IgD-negative memory B cell (primary cell): ENCODE measurements around the gene TMC1. TPM values are rescaled to one million over a fixed set of nuclear protein-coding genes. Genes with fewer than 3 reads are reported as not detected.

Experiments
- H3K27ac Mint-ChIP-seq, 3 donors: one replicate each; pipeline ENCODE4 v1.8.0; 2020 to 2022; ENCODE audit warnings: mild to moderate bottlenecking in 3 of 3, mixed read lengths in 3 of 3, moderate library complexity in 1 of 3
- H3K27me3 Mint-ChIP-seq: one replicate; pipeline ENCODE4 v1.8.0; 2021; ENCODE audit warnings: mixed read lengths
- H3K36me3 Mint-ChIP-seq: one replicate; pipeline ENCODE4 v1.8.0; 2020; ENCODE audit warnings: mild to moderate bottlenecking, mixed read lengths
- H3K4me1 Mint-ChIP-seq, 3 donors: one replicate each; pipeline ENCODE4 v1.8.0; 2020 to 2022; ENCODE audit warnings: mixed read lengths in 3 of 3, mild to moderate bottlenecking in 1 of 3
- H3K4me3 Mint-ChIP-seq, 4 donors: one replicate each; pipeline ENCODE4 v1.8.0; 2020 to 2022; ENCODE audit warnings: mild to moderate bottlenecking in 4 of 4, mixed read lengths in 4 of 4, moderate library complexity in 3 of 4
- H3K9me3 Mint-ChIP-seq, 3 donors: one replicate each; pipeline ENCODE4 v1.8.0; 2020 to 2021; ENCODE audit warnings: mixed read lengths in 3 of 3, mild to moderate bottlenecking in 1 of 3
- polyA plus RNA-seq: library from polyadenylated mRNA; unstranded; fragments of 300-500 nt; fragmentation: Illumina TruSeq; gene quantifications from one replicate; pipeline ENCODE4 v1.2.3, GENCODE V29; 2021

Gene TMC1
- polyA plus RNA-seq, 1 donor from 2014 or later, result not detected

DNA sequence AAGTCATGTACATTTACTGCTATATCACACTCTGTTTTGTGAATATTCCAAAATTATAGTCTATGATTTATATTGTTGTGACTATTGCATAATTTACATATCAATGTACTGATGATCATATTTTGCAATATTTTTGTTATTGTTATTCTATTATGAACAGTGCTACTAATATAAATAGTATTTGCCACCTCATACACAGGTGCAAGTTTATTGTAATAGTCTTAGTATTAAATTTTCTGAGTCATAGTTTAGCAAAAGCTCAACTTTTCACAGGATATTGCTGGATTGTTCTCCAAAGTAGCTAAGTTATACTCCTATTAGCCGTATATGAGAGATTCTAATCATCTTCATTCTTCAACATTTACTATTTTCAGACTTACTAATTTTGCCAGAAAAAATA, 124.7 kb downstream of the TMC1 start:
- no peaks in the 10 kb centered on the region for H3K9me3 Mint-ChIP-seq
- peaks cover 0 to under 1% (median 0%) of the 10 kb centered on the region in 3 donors for H3K4me1 Mint-ChIP-seq
- H3K27ac Mint-ChIP-seq, result no peak overlapping the region
- H3K27me3 Mint-ChIP-seq, result peaks cover 1% of the 10 kb centered on the region
- no peak overlapping the region for H3K4me3 Mint-ChIP-seq
- H3K36me3 Mint-ChIP-seq, result no peaks in the 10 kb centered on the region

GRCh38 chr9:72648324-72649126, 127.1 kb downstream of the TMC1 start:
- Mint-ChIP-seq H3K36me3 (no peaks in the 10 kb centered on the region), H3K4me1 (no peaks in the 10 kb centered on the region), H3K27me3 (peaks cover 1% of the 10 kb centered on the region), H3K4me3 (no peak overlapping the region), H3K9me3 (no peaks in the 10 kb centered on the region), H3K27ac (no peak overlapping the region)

- Mint-ChIP-seq H3K27me3 (peaks cover 1% of the 10 kb centered on the region), H3K36me3 (no peaks in the 10 kb centered on the region), H3K4me3 (no peak overlapping the region), H3K9me3 (no peaks in the 10 kb centered on the region), H3K4me1 (no peaks in the 10 kb centered on the region), H3K27ac (no peak overlapping the region)
These were observed 127.7 kb downstream of the TMC1 start for GRCh38 chr9:72649127-72649442.

GRCh38 chr9:72650206-72650605, 128.8 kb downstream of the TMC1 start:
- Mint-ChIP-seq H3K27ac (no peak overlapping the region), H3K4me3 (no peak overlapping the region), H3K4me1 (no peaks in the 10 kb centered on the region), H3K27me3 (peaks cover 1% of the 10 kb centered on the region), H3K9me3 (no peaks in the 10 kb centered on the region), H3K36me3 (no peaks in the 10 kb centered on the region)

- Mint-ChIP-seq H3K27me3 (peaks cover 3% of the 10 kb centered on the region), H3K9me3 (no peaks in the 10 kb centered on the region), H3K27ac (no peak overlapping the region), H3K4me3 (no peak overlapping the region), H3K36me3 (no peaks in the 10 kb centered on the region), H3K4me1 (no peaks in the 10 kb centered on the region)
These were observed 134.6 kb downstream of the TMC1 start for GRCh38 chr9:72656021-72656420.

DNA sequence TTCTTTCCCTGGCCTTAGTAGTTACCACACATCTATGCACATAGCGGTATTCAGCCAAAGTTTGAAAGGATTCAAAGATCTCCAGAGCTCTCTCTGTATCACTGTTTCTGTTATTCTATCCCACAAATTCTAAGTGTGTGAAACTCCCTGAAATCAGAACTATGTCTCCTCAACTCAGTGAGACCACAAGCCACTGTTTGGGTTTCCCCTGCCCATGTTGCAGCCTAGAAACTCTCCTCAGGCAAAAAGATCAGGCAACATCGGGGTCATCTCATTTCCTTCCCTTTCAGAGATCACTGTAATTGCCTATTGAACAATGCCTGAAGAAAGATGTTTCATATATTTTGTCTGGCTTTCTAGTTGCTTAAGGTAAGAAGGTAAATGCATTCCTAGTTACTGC, 135.6 kb downstream of the TMC1 start:
- Mint-ChIP-seq H3K27me3 (peaks cover 3% of the 10 kb centered on the region), H3K36me3 (no peaks in the 10 kb centered on the region), H3K4me1 (no peaks in the 10 kb centered on the region), H3K27ac (no peak overlapping the region), H3K4me3 (no peak overlapping the region), H3K9me3 (no peaks in the 10 kb centered on the region)

DNA sequence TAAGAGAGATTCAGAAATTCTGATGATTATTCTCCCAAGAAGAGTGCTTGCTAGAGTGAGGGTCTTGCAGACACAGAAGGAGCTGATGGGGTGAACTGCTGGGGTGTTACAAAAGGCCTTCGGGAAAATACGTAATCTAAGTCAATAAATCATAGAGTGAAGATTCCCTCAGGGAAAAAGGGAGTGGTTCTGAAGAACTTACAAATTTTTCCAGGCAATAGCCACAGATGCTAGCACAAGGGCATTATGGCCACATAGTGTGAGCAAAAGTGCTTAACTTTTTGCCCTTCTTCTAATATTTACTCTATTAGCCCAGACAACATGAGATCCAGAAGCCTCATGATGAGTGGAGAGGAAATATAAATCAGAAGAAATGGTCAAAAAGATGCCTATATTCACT, 137.3 kb downstream of the TMC1 start:
- Mint-ChIP-seq H3K27ac (no peak overlapping the region), H3K9me3 (no peaks in the 10 kb centered on the region), H3K4me3 (no peak overlapping the region)

DNA sequence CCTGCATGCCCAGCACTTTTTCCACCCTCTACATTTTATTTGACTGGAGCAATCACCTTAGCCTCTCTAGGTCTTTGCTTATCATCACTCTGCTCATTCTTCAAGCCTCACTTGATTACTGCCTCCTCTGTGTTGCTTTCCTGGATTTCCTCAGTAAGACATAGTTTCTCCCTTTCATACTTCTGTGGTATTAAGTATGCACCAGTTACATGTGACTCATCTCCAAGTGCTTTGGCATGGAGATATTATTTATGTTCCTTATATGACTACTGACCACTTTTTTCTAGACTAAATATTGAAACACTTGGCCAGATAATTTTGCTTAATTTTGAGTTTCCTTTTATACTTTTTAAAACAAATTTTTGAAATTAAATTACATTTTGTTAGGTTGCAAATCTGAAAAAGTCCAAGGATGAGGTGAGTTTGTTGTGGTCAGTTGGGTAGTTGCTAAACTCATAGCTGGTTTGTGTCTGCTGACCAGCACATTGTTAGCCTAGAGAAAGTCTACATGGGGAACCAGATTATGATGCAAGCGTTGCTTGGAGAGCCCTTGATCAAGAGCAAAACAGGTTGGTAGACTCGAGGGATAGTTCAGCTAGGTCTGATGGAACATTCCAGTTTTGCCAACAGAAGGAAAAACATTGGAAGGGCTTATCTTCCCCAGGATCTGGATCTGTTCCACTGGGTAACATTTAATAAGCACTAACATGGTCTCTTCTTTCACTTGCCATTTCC, 140.2 kb downstream of the TMC1 start:
- no peak overlapping the region for H3K4me3 Mint-ChIP-seq
- no peaks in the 10 kb centered on the region for H3K36me3 Mint-ChIP-seq
- H3K27ac Mint-ChIP-seq, result no peak overlapping the region
- peaks cover 0 to 2% (median 0%) of the 10 kb centered on the region in 3 donors for H3K9me3 Mint-ChIP-seq
- no peaks in the 10 kb centered on the region for H3K4me1 Mint-ChIP-seq
- peaks cover 6% of the 10 kb centered on the region for H3K27me3 Mint-ChIP-seq

More for the DNA sequence above, 137.3 kb downstream of the TMC1 start:
- Mint-ChIP-seq H3K36me3 (no peaks in the 10 kb centered on the region), H3K4me1 (no peaks in the 10 kb centered on the region), H3K27me3 (peaks cover 3% of the 10 kb centered on the region)

- H3K9me3 Mint-ChIP-seq, result peaks cover 0 to 2% (median 0%) of the 10 kb centered on the region in 3 donors
- no peak overlapping the region for H3K27ac Mint-ChIP-seq
- no peak overlapping the region for H3K4me3 Mint-ChIP-seq
- H3K36me3 Mint-ChIP-seq, result no peaks in the 10 kb centered on the region
- H3K27me3 Mint-ChIP-seq, result peaks cover 2% of the 10 kb centered on the region
- no peaks in the 10 kb centered on the region for H3K4me1 Mint-ChIP-seq
These were observed 144.0 kb downstream of the TMC1 start for GRCh38 chr9:72665421-72665820.

DNA sequence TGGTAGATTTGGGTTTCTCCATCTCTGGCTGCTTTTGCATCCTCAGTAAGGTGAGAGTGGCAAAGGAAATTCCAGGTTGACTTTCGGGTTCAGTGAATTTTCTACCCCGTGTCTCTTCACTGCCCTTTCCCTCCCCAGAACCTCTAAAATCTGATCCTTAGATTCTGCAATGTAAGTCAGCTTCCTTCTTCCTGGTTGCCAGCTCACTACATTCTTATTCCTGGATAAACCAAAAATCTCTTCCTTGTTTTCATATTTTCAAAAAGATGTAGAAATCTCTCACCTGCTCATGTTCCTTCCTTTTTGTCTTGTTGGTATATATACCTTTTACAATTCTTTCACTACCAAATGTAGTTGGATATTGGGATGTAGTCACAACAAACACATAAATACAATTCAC, 145.8 kb downstream of the TMC1 start:
- H3K9me3 Mint-ChIP-seq, result peaks cover 0 to 2% (median 0%) of the 10 kb centered on the region in 3 donors
- no peaks in the 10 kb centered on the region for H3K4me1 Mint-ChIP-seq
- no peaks in the 10 kb centered on the region for H3K36me3 Mint-ChIP-seq
- H3K27me3 Mint-ChIP-seq, result peaks cover 4% of the 10 kb centered on the region
- H3K4me3 Mint-ChIP-seq, result no peak overlapping the region
- H3K27ac Mint-ChIP-seq, result no peak overlapping the region

DNA sequence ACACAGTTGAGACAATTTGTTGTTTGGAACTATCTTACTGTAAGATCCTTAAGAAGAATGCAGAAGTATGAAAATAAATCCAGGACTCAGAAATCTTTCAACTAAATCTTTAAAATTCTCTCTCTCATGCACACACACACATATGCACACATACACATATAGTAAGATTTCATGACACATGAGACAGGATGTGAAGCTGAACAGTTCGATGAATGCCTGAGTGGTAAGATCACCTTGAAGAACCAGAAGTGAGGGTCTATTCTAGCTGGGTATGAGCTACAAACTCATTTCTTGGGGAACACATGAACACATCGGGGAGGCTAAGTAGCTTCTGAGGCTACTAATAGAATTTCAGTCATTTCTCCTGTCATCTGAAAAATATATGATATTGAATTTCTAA, 153.6 kb downstream of the TMC1 start:
- H3K4me1 Mint-ChIP-seq, result no peaks in the 10 kb centered on the region
- H3K4me3 Mint-ChIP-seq, result no peak overlapping the region

GRCh38 chr9:72675586-72675985, 154.2 kb downstream of the TMC1 start:
- peaks cover 4% of the 10 kb centered on the region for H3K27me3 Mint-ChIP-seq
- H3K4me1 Mint-ChIP-seq, result no peaks in the 10 kb centered on the region
- H3K4me3 Mint-ChIP-seq, result no peak overlapping the region
- no peak overlapping the region for H3K27ac Mint-ChIP-seq
- no peaks in the 10 kb centered on the region for H3K36me3 Mint-ChIP-seq
- no peaks in the 10 kb centered on the region for H3K9me3 Mint-ChIP-seq

More for the DNA sequence above, 153.6 kb downstream of the TMC1 start:
- Mint-ChIP-seq H3K27ac (no peak overlapping the region), H3K9me3 (no peaks in the 10 kb centered on the region), H3K36me3 (no peaks in the 10 kb centered on the region), H3K27me3 (peaks cover 2% of the 10 kb centered on the region)

GRCh38 chr9:72680593-72681282, 159.3 kb downstream of the TMC1 start:
- Mint-ChIP-seq H3K27me3 (peaks cover 8% of the 10 kb centered on the region), H3K9me3 (no peaks in the 10 kb centered on the region), H3K27ac (no peak overlapping the region), H3K4me1 (no peaks in the 10 kb centered on the region), H3K36me3 (no peaks in the 10 kb centered on the region), H3K4me3 (no peak overlapping the region)

- no peak overlapping the region for H3K4me3 Mint-ChIP-seq
- H3K36me3 Mint-ChIP-seq, result no peaks in the 10 kb centered on the region
- H3K4me1 Mint-ChIP-seq, result no peaks in the 10 kb centered on the region
- H3K27ac Mint-ChIP-seq, result no peak overlapping the region
- peaks cover 10% of the 10 kb centered on the region for H3K27me3 Mint-ChIP-seq
- H3K9me3 Mint-ChIP-seq, result no peaks in the 10 kb centered on the region
These were observed 159.8 kb downstream of the TMC1 start for GRCh38 chr9:72681283-72681630.

GRCh38 chr9:72684615-72685014, 163.2 kb downstream of the TMC1 start:
- peaks cover 0 to 3% (median 0%) of the 10 kb centered on the region in 3 donors for H3K9me3 Mint-ChIP-seq

More at GRCh38 chr9:72684615-72685014, 163.2 kb downstream of the TMC1 start:
- Mint-ChIP-seq H3K36me3 (no peaks in the 10 kb centered on the region), H3K27me3 (peaks cover 12% of the 10 kb centered on the region), H3K4me1 (no peaks in the 10 kb centered on the region), H3K27ac (no peak overlapping the region), H3K4me3 (no peak overlapping the region)
